Measurements from ENCODE around the gene MALRD1.

GRCh38 chr10:19629567-19629966 is 581.0 kb downstream of the MALRD1 start:
- no peak for TF ChIP-seq CTCF (IDR thresholded peaks at IDR 0.05)
- no peak for TF ChIP-seq POLR2AphosphoS5 (IDR thresholded peaks at IDR 0.05; ENCODE audit: low read depth, low read length)
- TF ChIP-seq REST (IDR thresholded peaks at IDR 0.05; ENCODE audit: insufficient read depth in 1 of 2, low read depth in 2 of 2, low read length in 1 of 2), result no peak

Data from Panc1 (cell line).